Posterior vena cava (tissue), 2 donors: ENCODE measurements around the gene UBE2O. TPM values are rescaled to one million over a fixed set of nuclear protein-coding genes. Genes with fewer than 3 reads are reported as not detected.
A peak's percentile ranks its signal among the peaks of the same experiment; 100 is the strongest.

Experiments used
- DNase-seq: peaks from one replicate; pipeline ENCODE4 v3.0.0-alpha.2; 2020; ENCODE audit warnings: low spot score
- intact Hi-C, 2 donors: fragments of 100-400 bp; cut with DNase I; formaldehyde crosslinking; loops; one replicate each; pipeline versions ENCODE4 v1.14.1 to v1.14.2; 2022 to 2023
- total RNA-seq, 2 donors: library from RNA; stranded (reverse); fragmentation: NEBNext Ultra II Directional; extraction: Animal tissue kit (Norgen Biotek cat#: 25700); gene quantifications; one replicate each; pipeline ENCODE4 v1.2.1, GENCODE V29; 2021
- donor health status: DM: yes; HTN: yes; CAD: no.
- donor health status: DM: yes; HTN: yes; CAD: no.

Gene UBE2O
- total RNA-seq, 2 donors from 2014 or later: 17.2 to 17.9 TPM

DNA sequence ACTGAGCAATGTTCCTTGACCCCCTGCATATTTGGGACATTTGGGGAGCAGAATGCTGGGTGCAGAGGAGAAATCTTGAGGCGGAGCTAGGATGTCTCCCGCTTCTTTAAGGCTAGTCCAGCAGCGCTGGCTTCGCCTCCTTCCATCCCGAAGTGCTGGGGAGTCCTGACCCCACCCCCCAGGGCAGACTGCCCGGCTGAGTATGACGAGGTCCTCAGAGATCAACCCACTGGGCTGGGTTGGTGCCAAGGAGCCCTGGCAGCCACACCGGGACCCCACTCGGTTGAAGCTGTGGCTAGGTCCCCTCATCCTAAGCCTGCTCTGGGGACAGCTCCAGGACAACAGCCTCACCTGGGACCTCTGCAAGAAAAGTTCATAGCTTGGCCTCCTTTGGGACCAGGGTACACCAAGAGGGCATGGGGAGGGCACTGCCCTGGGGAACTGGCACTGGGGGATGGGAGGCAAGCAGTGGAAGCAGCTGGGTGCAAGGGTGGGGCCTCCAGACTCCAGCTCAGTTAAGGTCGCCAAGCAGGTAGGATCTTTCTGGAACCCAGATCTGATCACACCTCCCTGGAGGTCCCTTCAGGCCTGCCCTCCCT lies 37.3 kb upstream of the UBE2O start:
- no peak for DNase-seq
- intact Hi-C loops: no loop called here

DNA sequence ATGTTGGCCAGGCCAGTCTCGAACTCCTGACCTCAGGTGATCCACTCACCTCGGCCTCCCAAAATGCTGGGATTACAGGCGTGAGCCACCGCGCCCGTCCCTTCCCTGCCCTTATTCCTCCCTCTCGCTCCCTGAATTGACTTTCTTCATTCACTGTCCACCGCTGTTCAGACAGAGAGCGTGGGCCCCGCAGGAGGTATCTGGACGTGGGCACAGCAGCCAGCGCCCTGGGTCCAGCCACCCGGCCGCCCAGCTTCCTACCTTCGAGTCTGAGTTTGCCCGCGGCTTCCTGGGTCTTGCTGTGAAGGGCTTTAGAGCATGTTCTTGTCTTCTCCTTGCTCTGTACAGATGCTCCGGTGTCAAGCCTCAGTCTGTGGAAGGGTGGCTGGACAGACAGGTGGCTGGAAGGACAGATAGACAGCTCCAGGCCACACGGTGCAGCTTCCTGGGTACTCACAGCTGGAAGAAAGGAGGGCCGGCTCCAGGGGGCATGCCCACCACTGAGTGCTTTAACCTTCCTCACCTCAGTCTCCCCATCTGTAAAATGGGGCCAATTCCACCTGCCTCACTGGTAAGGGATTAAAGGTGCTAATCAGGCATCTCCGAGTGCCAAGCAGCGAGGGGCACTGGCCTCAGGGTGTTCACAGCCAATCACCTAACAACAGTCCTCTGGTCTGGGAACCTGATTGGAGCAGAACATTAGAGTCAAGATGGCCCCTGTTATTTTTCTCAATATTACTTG lies 34.7 kb upstream of the UBE2O start:
- DNase-seq: no peak
- intact Hi-C loops: loop anchor here in 1 of 2 donors (5.0 kb wide), 1 partner anchor 605 kb away; no protein-coding TSS in a partner anchor

DNA sequence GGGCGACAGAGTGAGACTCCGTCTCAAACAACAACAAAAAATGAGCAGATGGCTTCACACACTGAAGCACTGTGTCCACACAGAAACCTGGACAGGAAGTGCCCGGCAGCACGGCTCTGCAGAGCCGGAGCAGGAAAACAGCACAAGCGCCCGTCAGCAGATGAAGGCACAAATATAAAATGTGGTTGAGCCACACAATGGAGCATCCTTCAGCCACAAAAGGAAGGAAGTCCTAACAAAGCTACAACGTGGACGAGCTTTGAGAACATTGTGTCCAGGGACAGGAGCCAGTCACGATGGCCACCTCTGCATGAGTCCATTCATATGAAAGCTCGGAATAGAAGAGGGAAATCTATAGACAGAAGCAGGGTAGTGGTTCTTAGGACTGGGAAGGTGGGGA lies 32.6 kb upstream of the UBE2O start:
- peak; percentile 81 for DNase-seq
- intact Hi-C loops: loop anchor here in 1 of 2 donors (5.0 kb wide), 1 partner anchor 603 kb away; no protein-coding TSS in a partner anchor

DNA sequence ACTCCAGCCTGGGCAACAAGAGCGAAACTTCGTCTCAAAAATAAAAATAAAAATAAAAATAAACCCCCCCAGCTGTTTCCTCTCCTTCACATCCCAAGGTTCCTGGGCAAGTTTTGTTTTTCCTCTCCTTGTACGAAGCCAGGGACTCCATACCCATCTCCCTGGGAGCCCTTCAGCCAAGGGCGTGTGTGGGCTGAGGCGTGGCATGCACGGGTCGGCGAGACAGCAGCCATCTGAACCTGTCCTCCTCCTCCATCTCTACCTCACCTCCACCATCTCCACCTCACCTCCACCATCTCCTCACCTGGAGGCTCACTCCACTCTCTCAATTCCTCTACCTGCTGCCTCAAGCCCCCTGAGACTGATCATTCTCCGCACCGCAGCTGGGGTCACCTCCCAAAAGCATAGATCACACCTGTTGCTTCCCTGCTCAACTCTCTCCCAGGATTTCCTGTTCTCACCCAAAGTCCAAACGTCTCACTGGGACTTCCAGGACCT lies 31.3 kb upstream of the UBE2O start:
- intact Hi-C loops: no loop called here
- DNase-seq: peak; percentile 58

DNA sequence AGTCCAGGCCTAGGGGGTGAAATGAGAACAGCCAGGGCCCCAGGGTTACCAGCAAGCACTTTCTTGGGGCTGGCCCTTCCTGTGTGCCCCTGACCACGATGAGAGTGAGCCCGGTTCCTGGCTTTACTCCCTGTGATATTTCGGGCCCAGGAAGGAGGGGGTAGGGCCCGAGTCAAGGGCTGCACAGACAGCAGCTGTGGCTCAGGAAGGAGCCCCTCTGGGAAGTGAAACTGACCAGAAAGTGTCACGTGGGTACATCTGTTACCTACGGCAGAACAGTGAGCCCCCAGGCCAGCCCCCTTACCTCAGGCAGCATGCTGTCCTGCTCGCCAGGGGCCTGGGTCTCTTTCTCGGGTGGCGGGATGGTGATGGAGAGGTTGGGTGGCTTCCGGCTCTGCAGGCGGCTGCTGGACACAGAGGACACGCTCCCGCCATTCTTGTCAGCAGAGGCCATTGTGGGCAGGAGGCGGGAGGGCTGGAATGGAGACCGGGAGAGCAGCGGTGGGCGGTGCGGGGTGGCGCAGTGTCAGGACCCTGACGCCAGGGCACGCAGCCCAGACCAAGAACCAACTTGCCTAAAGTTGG lies 28.2 kb upstream of the UBE2O start:
- peak; percentile 71 for DNase-seq
- intact Hi-C loops: no loop called here

DNA sequence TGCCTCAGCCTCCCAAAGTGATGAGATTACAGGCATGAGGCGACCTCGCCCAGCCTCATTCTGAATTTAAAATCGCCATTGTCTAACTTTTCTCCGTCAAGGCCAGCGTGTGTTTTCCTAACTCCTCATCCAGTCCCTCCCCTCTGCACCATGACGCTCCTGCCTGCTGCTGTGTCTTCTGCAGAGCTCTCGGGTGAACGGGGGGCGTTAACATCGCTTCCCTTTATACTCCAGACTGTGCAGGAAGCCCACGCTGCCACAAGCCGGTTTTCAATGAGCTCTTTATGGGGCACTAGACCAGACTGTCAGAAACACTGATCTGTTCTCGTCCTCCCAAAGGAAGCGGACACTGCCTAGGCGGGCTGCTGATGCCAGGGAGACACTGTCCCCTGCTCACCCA lies 27.7 kb upstream of the UBE2O start:
- peak; percentile 80 for DNase-seq
- intact Hi-C loops: no loop called here

DNA sequence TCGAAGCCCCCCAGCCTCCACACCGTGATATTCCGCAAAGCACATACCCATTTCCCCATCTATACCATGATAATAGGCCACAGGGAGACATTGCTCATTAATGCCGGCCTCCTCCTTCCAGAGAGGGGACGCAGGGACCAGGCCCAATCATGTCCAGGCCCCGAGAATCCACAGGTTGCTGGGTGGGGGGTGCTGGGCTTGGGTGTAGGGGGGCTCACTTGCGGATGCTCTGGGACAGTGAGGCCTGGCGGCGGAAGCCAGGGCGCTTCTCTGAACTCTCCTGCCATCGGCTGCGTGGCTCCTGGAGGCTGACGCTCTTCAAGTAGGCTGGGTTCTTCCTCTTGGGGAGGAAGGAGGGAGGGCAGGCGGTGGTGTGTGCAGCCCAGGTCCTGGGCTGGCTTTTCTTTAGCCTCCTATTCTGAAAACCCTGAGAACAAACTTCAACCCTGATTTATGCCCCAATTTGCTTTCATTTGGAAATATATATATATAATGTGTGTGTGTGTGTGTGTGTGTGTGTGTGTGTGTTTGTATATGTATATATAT lies 26.6 kb upstream of the UBE2O start:
- DNase-seq: peak; percentile 74
- intact Hi-C loops: no loop called here

DNA sequence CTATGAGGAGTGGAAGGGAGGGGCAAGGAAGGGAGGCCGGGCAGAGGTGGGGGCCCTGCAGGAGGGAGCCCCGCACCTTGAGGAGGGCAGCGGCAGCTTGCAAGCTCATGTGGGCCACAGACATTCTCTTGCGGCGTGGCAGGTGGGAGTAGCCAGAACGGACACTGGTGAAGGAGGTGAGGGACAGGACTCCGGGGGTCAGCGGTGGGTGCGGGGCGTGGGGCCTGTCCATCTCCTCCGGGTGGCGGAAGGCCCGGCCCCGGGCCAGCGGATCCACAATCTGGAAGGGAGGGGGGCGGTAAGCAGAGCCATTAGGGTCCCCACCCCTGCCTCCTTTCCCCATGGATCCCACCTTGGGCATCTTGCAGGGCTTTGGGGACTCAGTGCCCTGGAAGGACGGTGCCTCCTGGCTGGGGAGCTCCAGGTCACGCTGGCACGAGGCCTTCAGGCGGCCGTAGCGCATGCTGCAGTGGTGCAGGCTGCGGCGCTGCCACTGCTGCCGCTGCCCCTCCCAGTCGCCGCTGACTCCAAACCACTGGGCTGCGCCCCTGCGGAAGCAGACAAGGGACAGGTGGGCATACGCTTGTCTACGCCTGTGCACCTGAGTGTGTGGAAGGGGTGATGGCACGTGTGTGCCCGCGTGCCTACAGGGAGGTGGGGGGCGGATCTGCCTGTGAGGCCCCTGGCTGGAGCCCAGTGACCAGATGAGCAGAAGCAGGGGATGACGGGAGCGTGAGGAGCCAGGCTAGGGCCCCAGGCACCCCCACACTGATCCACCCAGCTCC lies 26.0 kb upstream of the UBE2O start:
- DNase-seq: peak; percentile 74
- intact Hi-C loops: no loop called here

DNA sequence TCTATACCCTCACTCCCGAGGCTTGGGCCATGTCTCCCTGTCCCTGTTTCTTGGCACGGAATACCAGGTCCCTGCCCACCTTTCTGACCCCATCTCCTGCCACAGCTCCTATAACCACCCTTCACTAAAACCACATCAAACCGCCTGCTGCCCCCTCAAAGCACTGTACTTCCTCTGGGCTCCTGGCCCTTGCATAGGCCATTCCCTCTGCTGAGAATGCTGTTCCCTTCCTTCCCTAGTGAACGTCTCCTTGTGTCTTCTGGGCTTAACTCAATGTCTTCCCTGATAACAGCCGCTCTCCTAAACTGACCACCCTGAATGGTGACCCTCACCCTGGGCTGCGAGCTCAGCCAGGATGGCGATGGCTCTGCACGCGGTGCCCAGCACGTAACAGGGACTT lies 25.1 kb upstream of the UBE2O start:
- intact Hi-C loops: no loop called here
- DNase-seq: no peak

DNA sequence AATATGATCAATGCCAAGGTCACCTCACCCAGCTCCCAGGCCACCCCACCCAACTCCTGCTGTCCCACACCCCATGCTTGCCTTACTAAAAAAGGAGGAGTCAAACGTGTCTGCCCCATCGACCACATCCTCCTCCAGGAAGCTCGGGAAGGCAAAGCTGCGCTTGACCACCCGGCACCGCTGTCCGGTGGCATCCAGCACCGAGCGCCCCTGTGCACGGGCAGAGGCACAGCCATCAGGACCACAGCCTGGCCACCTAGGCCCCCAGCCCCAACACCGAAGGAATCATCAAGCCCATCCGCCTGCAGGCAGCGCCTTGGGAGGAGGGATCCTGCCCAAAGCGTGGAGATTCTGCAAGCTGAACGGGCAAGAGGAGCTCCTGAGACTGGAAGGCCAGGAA lies 24.6 kb upstream of the UBE2O start:
- peak; percentile 66 for DNase-seq

DNA sequence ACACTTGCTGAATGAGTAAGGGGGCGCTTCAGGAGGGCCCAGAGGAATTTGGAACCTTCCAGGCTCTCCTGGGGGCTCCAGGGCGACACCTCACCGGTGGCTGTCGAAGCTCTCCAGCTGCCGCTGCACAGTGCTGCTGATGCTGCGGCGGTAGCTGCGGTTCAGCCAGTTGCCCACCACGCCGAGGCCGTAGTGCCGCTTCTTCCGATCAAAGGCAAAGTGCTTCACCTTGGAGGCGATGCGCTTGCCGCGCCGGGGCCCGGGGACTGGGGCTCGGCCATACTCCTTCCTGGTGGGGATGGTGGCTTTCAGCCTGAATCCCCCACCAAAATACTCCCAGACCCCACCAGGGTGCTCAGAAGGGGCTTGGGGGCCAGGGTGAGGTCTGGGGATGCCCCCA lies 23.8 kb upstream of the UBE2O start:
- peak; percentile 72 for DNase-seq
- intact Hi-C loops: no loop called here

More for the DNA sequence above, 24.6 kb upstream of the UBE2O start:
- intact Hi-C loops: no loop called here

DNA sequence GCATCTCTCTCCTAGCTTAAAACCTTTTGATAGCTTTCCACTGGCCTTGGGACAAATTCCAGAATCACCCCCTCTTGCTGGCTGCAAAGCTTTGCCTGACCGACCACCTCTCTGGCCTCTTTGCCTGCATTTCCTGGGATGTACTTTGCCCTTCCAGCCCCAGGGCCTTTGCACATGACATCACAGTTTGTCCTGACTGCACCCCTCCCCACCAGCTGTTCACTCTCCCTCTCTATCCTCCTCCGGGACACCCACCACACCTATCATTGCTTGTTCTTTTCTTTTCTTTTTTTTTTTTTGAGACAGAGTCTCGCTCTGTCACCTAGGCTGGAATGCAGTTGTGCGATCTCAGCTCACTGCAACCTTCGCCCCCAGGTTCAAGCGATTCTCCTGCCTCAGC lies 22.4 kb upstream of the UBE2O start:
- intact Hi-C loops: no loop called here
- no peak for DNase-seq

DNA sequence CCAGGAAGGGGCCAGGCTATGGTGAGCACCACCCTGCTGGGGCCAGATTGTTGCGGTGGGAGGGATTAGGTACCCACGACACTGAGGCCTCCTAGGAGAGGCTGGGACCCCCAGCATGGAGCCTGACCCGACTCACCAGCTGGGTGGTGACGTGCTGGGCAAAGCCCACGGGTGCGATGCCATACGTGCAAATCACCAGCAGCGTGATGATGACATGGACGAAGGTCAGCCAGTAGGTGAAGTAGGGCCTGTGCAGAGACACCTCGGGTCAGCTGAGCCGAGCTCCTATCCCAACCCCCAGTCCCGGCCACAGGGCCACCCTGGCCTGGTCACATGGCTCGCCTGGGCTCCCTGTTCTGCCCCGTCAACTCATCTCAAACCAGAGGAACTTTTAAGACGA lies 21.9 kb upstream of the UBE2O start:
- peak; percentile 62 for DNase-seq
- intact Hi-C loops: no loop called here

DNA sequence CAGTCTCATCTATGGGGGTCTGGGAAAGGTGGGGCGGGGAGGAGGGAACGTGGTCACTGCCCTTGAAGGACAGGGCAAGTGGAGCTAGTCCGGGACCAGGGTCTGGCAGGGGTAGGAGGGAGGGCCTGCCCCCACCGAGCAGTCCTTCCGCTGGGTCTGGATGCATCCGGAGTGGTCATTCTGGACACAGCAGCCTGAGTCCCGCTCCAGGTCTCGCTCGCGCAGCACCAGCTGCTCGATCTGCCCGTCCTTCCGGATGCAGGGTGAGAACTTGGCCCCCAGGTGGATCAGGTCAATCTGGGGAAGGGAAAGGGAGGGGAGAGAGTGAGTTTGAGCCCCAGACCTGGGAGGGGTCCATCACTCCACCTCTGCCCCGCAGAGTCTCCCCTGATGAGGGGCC lies 21.3 kb upstream of the UBE2O start:
- intact Hi-C loops: no loop called here
- DNase-seq: peak; percentile 78

DNA sequence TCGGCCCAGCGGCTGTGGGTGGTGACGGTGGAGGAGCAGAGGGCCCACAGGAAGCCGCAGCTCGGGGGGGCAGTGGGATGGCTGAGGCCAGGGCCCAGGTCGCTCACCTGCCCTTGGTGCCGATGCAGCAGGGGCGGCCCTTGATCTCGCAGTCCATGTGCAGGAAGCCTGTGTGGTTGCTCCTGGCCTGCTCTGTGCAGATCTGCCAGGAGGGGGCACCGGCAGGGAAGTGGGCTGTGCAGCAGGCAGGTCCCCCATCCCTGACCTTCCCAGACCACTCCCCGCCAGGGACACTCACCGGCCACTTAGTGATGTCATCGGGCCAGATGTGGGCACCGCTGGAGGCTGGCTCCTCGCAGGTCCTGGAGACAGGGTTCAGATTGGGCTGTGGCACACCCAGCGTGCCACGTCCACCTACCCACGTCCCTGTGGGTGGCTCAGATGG lies 20.6 kb upstream of the UBE2O start:
- intact Hi-C loops: no loop called here
- DNase-seq: peak; percentile 77

DNA sequence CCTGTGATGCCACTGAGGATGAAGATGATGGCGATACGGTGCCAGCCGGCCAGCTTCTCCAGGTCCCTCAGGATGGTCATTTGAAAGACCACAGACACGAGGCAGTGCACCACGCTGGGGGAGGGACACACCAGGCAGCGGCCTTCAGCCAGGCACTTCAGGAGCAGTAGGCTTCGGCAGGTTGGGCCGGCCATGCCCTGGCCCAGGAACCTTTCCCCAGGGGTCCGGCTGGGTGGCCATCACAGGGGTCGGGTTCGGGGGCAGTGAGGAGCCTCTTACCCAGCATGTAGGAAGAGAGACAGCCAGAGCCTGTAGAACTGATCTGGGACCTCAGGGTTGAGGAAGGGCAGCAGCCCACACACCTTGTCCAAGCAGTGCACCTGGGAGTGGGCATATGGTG lies 19.8 kb upstream of the UBE2O start:
- peak; percentile 73 for DNase-seq
- intact Hi-C loops: no loop called here

DNA sequence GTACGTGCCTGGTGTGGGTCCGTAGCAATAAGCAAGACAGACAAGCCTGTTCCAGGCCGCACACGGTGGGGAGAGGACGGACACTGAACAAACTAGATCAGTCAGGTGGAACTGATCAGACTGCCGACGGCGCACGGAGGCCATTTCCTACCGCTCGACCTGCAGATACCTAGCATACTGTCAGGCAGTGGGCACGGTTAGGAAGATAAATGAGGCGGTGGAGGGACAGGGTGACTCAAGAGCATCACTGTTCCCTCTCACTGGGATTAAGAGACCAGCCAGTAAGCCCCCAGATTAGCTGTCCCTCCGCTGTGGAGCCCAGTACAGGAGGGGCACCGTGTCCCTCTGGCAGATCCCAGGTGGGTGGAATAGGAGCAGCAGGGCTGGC lies 19.3 kb upstream of the UBE2O start:
- DNase-seq: no peak

DNA sequence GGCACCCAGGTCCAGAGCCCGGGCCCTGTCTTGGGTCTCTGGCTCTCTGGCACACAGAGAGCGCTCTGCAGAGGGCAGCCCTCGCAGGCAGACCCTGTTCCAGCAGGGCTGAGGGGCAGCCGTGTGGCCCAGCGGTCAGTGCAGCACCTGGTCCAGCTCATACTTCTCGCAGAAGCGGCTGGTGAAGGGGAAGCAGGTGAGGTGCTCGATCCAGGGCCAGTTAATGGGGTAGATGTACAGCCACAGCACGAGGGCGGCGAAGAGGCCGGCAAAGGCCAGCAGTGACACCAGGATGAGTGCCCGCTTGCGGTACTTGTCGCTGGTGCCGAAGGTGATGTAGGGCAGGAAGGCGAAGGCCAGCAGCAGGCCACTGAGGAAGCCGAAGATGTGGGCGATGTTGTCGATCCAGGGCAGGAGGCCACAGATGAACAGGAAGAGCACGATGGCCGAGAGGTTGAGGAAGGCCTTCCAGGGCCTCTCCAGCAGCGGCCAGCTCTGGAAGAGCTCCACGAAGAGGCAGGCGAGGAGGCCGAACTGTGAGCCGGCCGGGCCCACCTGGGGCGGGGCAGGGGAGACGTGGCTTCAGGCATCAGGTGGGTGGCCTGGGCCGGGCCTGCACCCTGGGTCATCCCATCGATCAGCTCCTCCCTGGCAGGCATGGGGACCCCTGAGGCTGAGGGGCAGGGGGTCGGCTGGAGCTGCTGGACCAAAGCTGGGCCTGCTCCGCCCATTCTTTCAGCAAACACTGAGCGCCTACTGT lies 18.7 kb upstream of the UBE2O start:
- no peak for DNase-seq
- intact Hi-C loops: no loop called here

More for the DNA sequence above, 19.3 kb upstream of the UBE2O start:
- intact Hi-C loops: no loop called here
